Breast epithelium (tissue), 4 donors: ENCODE measurements around the gene P3H4. TPM values are rescaled to one million over a fixed set of nuclear protein-coding genes. Genes with fewer than 3 reads are reported as not detected.

ENCODE experiments used
- DNase-seq, 2 donors: peaks; one replicate each; pipeline ENCODE4 v3.0.0-alpha.2; 2019; ENCODE audit warnings: low spot score in 2 of 2
- H3K27ac ChIP-seq, 2 donors: fragments of 200-600 bp; sonication (generic) in 1 of 2; one replicate each; pipeline ENCODE4 v1.5.1; 2016 to 2019; ENCODE audit warnings: mild to moderate bottlenecking in 1 of 2
- H3K27me3 ChIP-seq, 2 donors: fragments of 200-600 bp; sonication (generic) in 1 of 2; one replicate each; pipeline versions ENCODE4 v1.5.1 to v1.6.0; 2017 to 2019; ENCODE audit warnings: control low read depth in 1 of 2, mild to moderate bottlenecking in 1 of 2
- H3K36me3 ChIP-seq: fragments of 200-600 bp; one replicate; pipeline ENCODE4 v1.5.1; 2019
- H3K4me1 ChIP-seq, 2 donors: fragments of 200-600 bp; sonication (generic); one replicate each; pipeline ENCODE4 v1.5.1; 2016 to 2019; ENCODE audit warnings: control low read depth in 1 of 2
- H3K4me3 ChIP-seq, 3 donors: fragments of 200-600 bp; sonication (generic); 1 replicate in 2 of 3; 2 replicates in 1 of 3; pipeline ENCODE4 v1.5.1; 2016 to 2019; ENCODE audit warnings: mild to moderate bottlenecking in 3 of 3, moderate library complexity in 2 of 3
- H3K9me3 ChIP-seq, 2 donors: fragments of 200-600 bp; sonication (generic) in 1 of 2; one replicate each; pipeline ENCODE4 v1.5.1; 2016 to 2019; ENCODE audit warnings: control low read depth in 1 of 2
- POLR2A ChIP-seq: fragments of 450-650 bp; IDR thresholded peaks from one replicate; pipeline ENCODE4 v1.6.1; 2016; ENCODE audit warnings: antibody characterized with exemption, mild to moderate bottlenecking, moderate library complexity
- POLR2AphosphoS5 ChIP-seq, 3 donors: sonication (generic); formaldehyde crosslinking; IDR thresholded peaks; one replicate each; pipeline ENCODE4 v1.6.1; 2017; ENCODE audit warnings: antibody characterized with exemption in 3 of 3
- intact Hi-C: fragments of 100-400 bp; cut with DNase I; formaldehyde crosslinking; loops from one replicate; pipeline ENCODE4 v1.15.1; 2023; ENCODE audit warnings: low total_unique reads
- total RNA-seq, 3 donors: library from RNA; depleted of rRNA; stranded (reverse); fragments of >200 nt; gene quantifications; one replicate each; pipeline ENCODE4 v1.1.0, GENCODE V29; 2016
- TF ChIP-seq, protein P1 (sequence below), 3 donors: fragments of 450-650 bp; IDR thresholded peaks; one replicate each; pipeline ENCODE4 v1.5.1; 2016 to 2017; ENCODE audit warnings: antibody characterized with exemption in 3 of 3, mild to moderate bottlenecking in 3 of 3, moderate library complexity in 3 of 3

P3H4 gene
- total RNA-seq, 3 donors from 2014 or later = 6.2 to 19.0 (median 14.9) TPM

- TF ChIP-seq POLR2A = peak; percentile 93
- TF ChIP-seq, protein P1, sequence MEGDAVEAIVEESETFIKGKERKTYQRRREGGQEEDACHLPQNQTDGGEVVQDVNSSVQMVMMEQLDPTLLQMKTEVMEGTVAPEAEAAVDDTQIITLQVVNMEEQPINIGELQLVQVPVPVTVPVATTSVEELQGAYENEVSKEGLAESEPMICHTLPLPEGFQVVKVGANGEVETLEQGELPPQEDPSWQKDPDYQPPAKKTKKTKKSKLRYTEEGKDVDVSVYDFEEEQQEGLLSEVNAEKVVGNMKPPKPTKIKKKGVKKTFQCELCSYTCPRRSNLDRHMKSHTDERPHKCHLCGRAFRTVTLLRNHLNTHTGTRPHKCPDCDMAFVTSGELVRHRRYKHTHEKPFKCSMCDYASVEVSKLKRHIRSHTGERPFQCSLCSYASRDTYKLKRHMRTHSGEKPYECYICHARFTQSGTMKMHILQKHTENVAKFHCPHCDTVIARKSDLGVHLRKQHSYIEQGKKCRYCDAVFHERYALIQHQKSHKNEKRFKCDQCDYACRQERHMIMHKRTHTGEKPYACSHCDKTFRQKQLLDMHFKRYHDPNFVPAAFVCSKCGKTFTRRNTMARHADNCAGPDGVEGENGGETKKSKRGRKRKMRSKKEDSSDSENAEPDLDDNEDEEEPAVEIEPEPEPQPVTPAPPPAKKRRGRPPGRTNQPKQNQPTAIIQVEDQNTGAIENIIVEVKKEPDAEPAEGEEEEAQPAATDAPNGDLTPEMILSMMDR (IDR thresholded peaks at IDR 0.05) = peak in 1 of 3 donors; percentile 70
- TF ChIP-seq POLR2AphosphoS5 (IDR thresholded peaks at IDR 0.05) = peak; percentile 81 to 89 (median 83)
- Histone ChIP-seq H3K27me3 (no peaks in the 10 kb centered on the region), H3K4me1 (peaks cover 6 to 12% of the 10 kb centered on the region in 2 donors), H3K9me3 (no peaks in the 10 kb centered on the region), H3K36me3 (no peaks in the 10 kb centered on the region), H3K27ac (peak within 1 kb of the TSS; percentile 99), H3K4me3 (peak within 1 kb of the TSS; percentile 75 to 98 (median 86))
- DNase-seq = peak; percentile 100
- intact Hi-C loops = no loop called here
Observed at GRCh38 chr17:41786227-41787020, 25.3 kb downstream of the P3H4 start, which contains the start of gene JUP. Gene JUP (minus strand): TSS chr17:41786711. CDS start chr17:41771854, 14,857 bp downstream.

- no peaks in the 10 kb centered on the region for H3K9me3 ChIP-seq
- H3K4me1 ChIP-seq = peaks cover 6 to 14% of the 10 kb centered on the region in 2 donors
- intact Hi-C loops = no loop called here
- peak overlapping the region; percentile 75 to 98 (median 86) for H3K4me3 ChIP-seq
- DNase-seq = peak; percentile 83 to 88
- H3K36me3 ChIP-seq = no peaks in the 10 kb centered on the region
- TF ChIP-seq POLR2A (peak; percentile 42), POLR2AphosphoS5 (IDR thresholded peaks at IDR 0.05) (peak in 2 of 3 donors; percentile 37 to 63)
- TF ChIP-seq, protein P1 (IDR thresholded peaks at IDR 0.05) = no peak
- H3K27me3 ChIP-seq = no peaks in the 10 kb centered on the region
- peak overlapping the region; percentile 99 for H3K27ac ChIP-seq
Observed at GRCh38 chr17:41785859-41786226, 25.9 kb downstream of the P3H4 start.

- H3K4me3 ChIP-seq = peak overlapping the region; percentile 75 to 98 (median 86)
- H3K36me3 ChIP-seq = no peaks in the 10 kb centered on the region
- peak overlapping the region; percentile 99 for H3K27ac ChIP-seq
- no peaks in the 10 kb centered on the region for H3K27me3 ChIP-seq
- H3K9me3 ChIP-seq = no peaks in the 10 kb centered on the region
- peaks cover 6 to 18% of the 10 kb centered on the region in 2 donors for H3K4me1 ChIP-seq
- no peak for DNase-seq
- TF ChIP-seq POLR2AphosphoS5 (IDR thresholded peaks at IDR 0.05) (no peak), POLR2A (no peak)
- TF ChIP-seq, protein P1 (IDR thresholded peaks at IDR 0.05) = no peak
- intact Hi-C loops = no loop called here
Observed at GRCh38 chr17:41785091-41785858, 26.5 kb downstream of the P3H4 start.

- Histone ChIP-seq H3K4me1 (peaks cover 6 to 23% of the 10 kb centered on the region in 2 donors), H3K27ac (peak overlapping the region; percentile 99), H3K27me3 (no peaks in the 10 kb centered on the region), H3K36me3 (no peaks in the 10 kb centered on the region), H3K9me3 (no peaks in the 10 kb centered on the region), H3K4me3 (peak overlapping the region in 2 of 3 donors; percentile 86 to 98)
- TF ChIP-seq, protein P1 (IDR thresholded peaks at IDR 0.05) = no peak
- TF ChIP-seq POLR2A (no peak), POLR2AphosphoS5 (IDR thresholded peaks at IDR 0.05) (no peak)
- intact Hi-C loops = no loop called here
- DNase-seq = peak; percentile 45 to 67
Observed at GRCh38 chr17:41784207-41784744, 27.5 kb downstream of the P3H4 start.
